GM12875 (cell line): ENCODE data around the gene LINC00237.

ENCODE experiments used
- H3K4me3 ChIP-seq: one replicate; pipeline ENCODE4 v1.5.1; 2011; ENCODE audit warnings: low read depth, low read length, control low read depth
- TF ChIP-seq, protein P1 (sequence below): IDR thresholded peaks from 2 replicates; pipeline ENCODE4 v1.5.1; 2011; ENCODE audit warnings: low read depth, mild to moderate bottlenecking, control low read depth, inconsistent platforms, low read length, moderate library complexity, borderline replicate concordance; ENCODE audit not compliant: insufficient read depth

Gene LINC00237

GRCh38 chr20:21114584-21114983 is 8.4 kb upstream of the LINC00237 start:
- TF ChIP-seq, protein P1, sequence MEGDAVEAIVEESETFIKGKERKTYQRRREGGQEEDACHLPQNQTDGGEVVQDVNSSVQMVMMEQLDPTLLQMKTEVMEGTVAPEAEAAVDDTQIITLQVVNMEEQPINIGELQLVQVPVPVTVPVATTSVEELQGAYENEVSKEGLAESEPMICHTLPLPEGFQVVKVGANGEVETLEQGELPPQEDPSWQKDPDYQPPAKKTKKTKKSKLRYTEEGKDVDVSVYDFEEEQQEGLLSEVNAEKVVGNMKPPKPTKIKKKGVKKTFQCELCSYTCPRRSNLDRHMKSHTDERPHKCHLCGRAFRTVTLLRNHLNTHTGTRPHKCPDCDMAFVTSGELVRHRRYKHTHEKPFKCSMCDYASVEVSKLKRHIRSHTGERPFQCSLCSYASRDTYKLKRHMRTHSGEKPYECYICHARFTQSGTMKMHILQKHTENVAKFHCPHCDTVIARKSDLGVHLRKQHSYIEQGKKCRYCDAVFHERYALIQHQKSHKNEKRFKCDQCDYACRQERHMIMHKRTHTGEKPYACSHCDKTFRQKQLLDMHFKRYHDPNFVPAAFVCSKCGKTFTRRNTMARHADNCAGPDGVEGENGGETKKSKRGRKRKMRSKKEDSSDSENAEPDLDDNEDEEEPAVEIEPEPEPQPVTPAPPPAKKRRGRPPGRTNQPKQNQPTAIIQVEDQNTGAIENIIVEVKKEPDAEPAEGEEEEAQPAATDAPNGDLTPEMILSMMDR, result no peak
- no peak overlapping the region for H3K4me3 ChIP-seq

DNA sequence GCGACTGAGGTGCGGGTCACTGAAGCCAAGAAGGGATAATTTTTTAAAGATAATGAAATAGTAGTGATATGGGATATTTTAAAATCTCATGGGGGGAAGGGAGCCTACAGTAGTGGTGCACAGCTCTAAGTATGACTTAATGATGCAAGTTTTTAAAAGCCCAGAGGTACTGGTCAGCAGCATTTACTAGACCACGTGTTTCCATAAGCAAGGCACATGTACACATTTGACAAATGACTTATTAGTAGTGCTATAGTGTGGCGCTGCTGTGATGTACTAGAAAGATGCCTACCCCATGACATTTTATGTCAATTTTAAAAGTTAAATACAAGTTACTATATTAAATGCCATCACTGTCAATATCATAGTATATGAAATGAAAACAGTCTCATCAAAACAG is 7.5 kb upstream of the LINC00237 start:
- H3K4me3 ChIP-seq, result no peak overlapping the region
- TF ChIP-seq, protein P1, result no peak

- TF ChIP-seq, protein P1, result no peak
- H3K4me3 ChIP-seq, result no peak overlapping the region
Measured at GRCh38 chr20:21111416-21111815, 5.3 kb upstream of the LINC00237 start.

DNA sequence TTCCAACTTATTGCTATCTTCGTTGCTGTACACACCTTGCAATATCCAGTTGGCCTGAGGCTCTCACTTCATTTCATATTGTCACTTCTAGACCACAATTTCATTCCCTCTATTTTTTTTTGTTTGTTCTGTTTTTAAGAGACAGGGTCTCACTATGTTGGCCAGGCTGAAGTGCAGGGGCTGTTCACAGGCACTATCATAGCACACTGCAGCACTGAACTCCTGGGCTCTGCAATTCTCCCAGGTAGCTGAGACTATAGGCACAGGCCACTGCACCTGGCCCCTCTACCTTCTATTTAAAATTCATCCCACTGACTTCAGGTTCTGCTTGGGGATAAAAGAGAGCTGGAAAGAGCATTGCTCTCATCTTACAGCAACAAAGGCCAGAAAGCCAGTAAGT is 4.7 kb upstream of the LINC00237 start:
- TF ChIP-seq, protein P1, result no peak
- H3K4me3 ChIP-seq, result no peak overlapping the region

GRCh38 chr20:21109144-21109543 is 3.0 kb upstream of the LINC00237 start:
- TF ChIP-seq, protein P1, result no peak
- H3K4me3 ChIP-seq, result no peak overlapping the region

DNA sequence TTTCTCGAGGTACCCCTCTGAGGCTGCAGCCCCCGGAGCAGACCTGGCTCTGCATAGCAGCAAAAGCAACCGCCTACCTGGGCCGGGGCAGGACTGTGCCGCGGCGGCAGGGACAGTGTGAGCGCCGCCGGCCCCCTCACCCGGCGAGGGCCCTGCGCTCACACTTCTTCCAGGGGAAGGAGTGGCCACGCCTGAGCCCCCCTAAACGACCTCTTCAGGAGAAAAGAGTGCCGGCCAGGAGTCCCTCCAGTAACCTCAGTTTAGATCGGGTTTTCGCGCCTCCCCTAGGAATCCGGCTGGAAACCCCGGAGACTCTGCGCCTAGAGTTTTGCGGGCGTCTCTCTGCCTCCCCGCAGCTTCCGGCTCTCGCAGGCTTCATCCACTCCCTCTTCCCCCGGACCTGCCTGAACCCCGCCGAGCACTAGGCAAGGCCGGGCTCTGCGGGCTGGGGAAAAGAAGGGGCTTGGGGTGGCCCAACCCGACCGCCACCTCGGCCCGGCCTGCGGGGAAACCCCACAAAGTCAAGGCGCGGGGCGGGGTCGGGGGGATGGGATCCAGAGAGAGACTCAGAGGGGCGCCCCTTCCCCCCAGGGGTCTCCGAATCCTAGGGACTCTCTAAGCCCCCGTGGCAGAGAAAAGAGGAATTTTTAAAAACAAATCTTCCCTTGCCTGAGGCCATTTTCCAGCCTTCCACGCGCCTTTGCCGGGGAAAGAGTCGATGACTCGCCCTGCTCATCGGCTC is 558 bp downstream of the LINC00237 start:
- no peak overlapping the region for H3K4me3 ChIP-seq
- TF ChIP-seq, protein P1, result no peak

DNA sequence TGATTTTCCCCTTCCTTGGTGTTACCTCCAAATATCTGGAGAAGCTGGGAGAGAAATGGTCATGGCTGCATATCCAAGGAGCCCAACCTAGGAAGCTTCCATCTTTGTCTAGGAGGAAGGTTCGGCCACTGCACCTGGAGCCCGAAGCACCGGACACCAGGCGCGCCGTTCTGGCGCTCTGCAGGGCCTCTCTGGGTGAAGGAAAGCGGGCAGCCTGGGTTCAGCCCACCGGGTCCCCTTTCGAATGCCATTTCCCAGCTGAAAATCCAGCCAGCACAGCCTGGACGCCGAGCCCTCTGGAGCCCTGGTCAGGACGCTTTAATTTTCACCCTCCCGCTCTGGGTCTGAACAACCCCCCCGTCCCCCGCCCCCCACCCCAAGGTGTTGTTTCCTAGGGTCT is 1.2 kb downstream of the LINC00237 start:
- no peak overlapping the region for H3K4me3 ChIP-seq

More for the DNA sequence above, 1.2 kb downstream of the LINC00237 start:
- TF ChIP-seq, protein P1, result no peak
